SK-N-SH treated with all-trans-retinoic acid at 6 μM for 48 hours (cell line): ENCODE data around the gene ASTN2.

Experiments
- BACH2 ChIP-seq: fragments of 250-450 bp; sonication (Bioruptor Pico); IDR thresholded peaks from 2 replicates; pipeline ENCODE4 v1.9.0; 2021; ENCODE audit warnings: mild to moderate bottlenecking, borderline replicate concordance
- ESRRG ChIP-seq: fragments of 250-450 bp; sonication (Bioruptor Pico); IDR thresholded peaks from 2 replicates; pipeline ENCODE4 v1.6.1; 2021; ENCODE audit warnings: mild to moderate bottlenecking
- ISL1 ChIP-seq: fragments of 250-450 bp; sonication (Bioruptor Pico); IDR thresholded peaks from 2 replicates; pipeline ENCODE4 v2.1.2; 2022; ENCODE audit warnings: mild to moderate bottlenecking, moderate library complexity
- PPARA ChIP-seq: fragments of 250-450 bp; sonication (Bioruptor Pico); IDR thresholded peaks from 2 replicates; pipeline ENCODE4 v1.5.0; 2020; ENCODE audit warnings: mild to moderate bottlenecking, borderline replicate concordance
- SNAI2 ChIP-seq: fragments of 250-450 bp; sonication (Bioruptor Pico); IDR thresholded peaks from 2 replicates; pipeline ENCODE4 v1.5.0; 2020; ENCODE audit warnings: mild to moderate bottlenecking, moderate library complexity
- ZC3H10 ChIP-seq: fragments of 250-450 bp; sonication (Bioruptor Pico); IDR thresholded peaks from 2 replicates; pipeline ENCODE4 v1.5.1; 2021; ENCODE audit warnings: mild to moderate bottlenecking, moderate library complexity
- TF ChIP-seq, protein P1 (sequence below): fragments of 250-450 bp; sonication (Bioruptor Pico); IDR thresholded peaks from 2 replicates; pipeline ENCODE4 v1.5.1; 2020; ENCODE audit warnings: low read depth, mild to moderate bottlenecking, moderate library complexity

DNA sequence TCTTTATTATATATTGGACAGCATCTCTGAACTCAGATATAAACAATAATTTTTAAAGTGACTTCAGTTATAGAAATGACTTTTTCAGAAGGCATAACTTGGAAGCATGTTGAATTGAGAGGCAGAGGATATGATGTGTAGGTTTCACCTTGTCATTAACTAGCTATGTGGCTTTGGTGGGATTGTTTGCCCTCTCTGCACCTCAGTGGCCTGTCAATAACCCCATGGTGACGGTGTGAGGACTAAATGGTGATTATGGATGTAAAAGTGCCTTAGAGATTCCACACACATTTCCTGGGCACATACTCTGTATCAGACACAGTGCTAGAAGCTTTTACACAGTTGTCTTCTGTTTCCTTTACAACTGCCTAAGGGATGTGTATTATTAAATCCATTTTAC is 962.6 kb downstream of the ASTN2 start:
- TF ChIP-seq PPARA (CRISPR knock-in tag) (no peak), ESRRG (CRISPR knock-in tag) (no peak), ZC3H10 (CRISPR knock-in tag) (no peak), BACH2 (CRISPR knock-in tag) (no peak), SNAI2 (no peak), ISL1 (CRISPR knock-in tag) (no peak)
- TF ChIP-seq, protein P1, sequence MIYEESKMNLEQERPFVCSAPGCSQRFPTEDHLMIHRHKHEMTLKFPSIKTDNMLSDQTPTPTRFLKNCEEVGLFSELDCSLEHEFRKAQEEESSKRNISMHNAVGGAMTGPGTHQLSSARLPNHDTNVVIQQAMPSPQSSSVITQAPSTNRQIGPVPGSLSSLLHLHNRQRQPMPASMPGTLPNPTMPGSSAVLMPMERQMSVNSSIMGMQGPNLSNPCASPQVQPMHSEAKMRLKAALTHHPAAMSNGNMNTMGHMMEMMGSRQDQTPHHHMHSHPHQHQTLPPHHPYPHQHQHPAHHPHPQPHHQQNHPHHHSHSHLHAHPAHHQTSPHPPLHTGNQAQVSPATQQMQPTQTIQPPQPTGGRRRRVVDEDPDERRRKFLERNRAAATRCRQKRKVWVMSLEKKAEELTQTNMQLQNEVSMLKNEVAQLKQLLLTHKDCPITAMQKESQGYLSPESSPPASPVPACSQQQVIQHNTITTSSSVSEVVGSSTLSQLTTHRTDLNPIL (CRISPR knock-in tag) = no peak
